HCT116 (cell line): ENCODE results near the gene CTNNB1. TPM values are rescaled to one million over a fixed set of nuclear protein-coding genes. Genes with fewer than 3 reads are reported as not detected.

ENCODE experiments used
- ATAC-seq: fragments of 200-7000 bp; cut with Tn5 transposase; 2 replicates; pipeline ENCODE4 v1.9.1; 2020; ENCODE audit warnings: mild to moderate bottlenecking, moderate library complexity
- BruUV-seq: library from RNA; stranded (reverse); fragments of 400-500 nt; replicated peaks from 2 replicates; lab custom pipeline; 2021; lab: Mats Ljungman, UMichigan
- CTCF ChIA-PET: fragments of 300-600 bp; sonication (Branson Sonifier 250); formaldehyde crosslinking; loops from one replicate; lab custom pipeline; 2021; ENCODE audit warnings: antibody characterized with exemption; lab: Charles Lee
- POLR2A ChIA-PET: fragments of 300-600, 350-600 bp; sonication (Branson Sonifier 250); formaldehyde crosslinking; loops from one replicate; lab custom pipeline; 2021; ENCODE audit warnings: antibody characterized with exemption; lab: Charles Lee
- RAD21 ChIA-PET, 2 experiments: fragments of 300-600 bp; sonication (Branson Sonifier 250); formaldehyde crosslinking; loops; one replicate each; lab custom pipeline; 2023; ENCODE audit warnings: low total read pairs in 2 of 2; ENCODE audit not compliant: uncharacterized antibody in 2 of 2, unreplicated experiment in 2 of 2, low non-redundant PET in 1 of 2; lab: Charles Lee
- DNase-seq: peaks from one replicate; pipeline ENCODE4 v3.0.0-alpha.2; 2010; ENCODE audit warnings: low read depth, low spot score
- H2AFZ ChIP-seq: fragments of 200-600 bp; shearing (Covaris generic), sonication (generic); 2 replicates; pipeline ENCODE4 v1.6.1; 2017; ENCODE audit warnings: low read depth, mixed run types, mixed read lengths, antibody characterized with exemption, low read length; ENCODE audit not compliant: poor library complexity, severe bottlenecking
- H3K27ac ChIP-seq: 2 replicates; pipeline ENCODE4 v1.5.1; 2012; ENCODE audit warnings: low read depth, low read length
- H3K27me3 ChIP-seq: fragments of 200-600 bp; sonication (generic); 2 replicates; pipeline ENCODE4 v1.6.1; 2016; ENCODE audit warnings: mixed run types, low read length, mixed read lengths; ENCODE audit not compliant: insufficient read depth
- H3K36me3 ChIP-seq, 2 experiments: fragments of 200-500 bp in 1 of 2; fragments of 200-600 bp in 1 of 2; sonication (Bioruptor generic) in 1 of 2; sonication (generic) in 1 of 2; 2 replicates each; pipeline versions ENCODE4 v1.5.1 to v1.6.1; 2014 to 2016; ENCODE audit warnings: low read length in 2 of 2, inconsistent platforms in 1 of 2, mixed read lengths in 1 of 2, mixed run types in 1 of 2; ENCODE audit not compliant: insufficient read depth in 2 of 2, control insufficient read depth in 1 of 2
- H3K4me1 ChIP-seq, 2 experiments: fragments of 200-600 bp in 1 of 2; sonication (generic) in 1 of 2; 2 replicates each; pipeline versions ENCODE4 v1.5.1 to v1.6.1; 2012 to 2017; ENCODE audit warnings: low read length in 2 of 2, inconsistent platforms in 1 of 2, mild to moderate bottlenecking in 1 of 2, mixed read lengths in 1 of 2, mixed run types in 1 of 2, moderate library complexity in 1 of 2; ENCODE audit not compliant: insufficient read depth in 2 of 2, control insufficient read depth in 1 of 2
- H3K4me2 ChIP-seq: fragments of 200-600 bp; sonication (generic); 2 replicates; pipeline ENCODE4 v1.6.1; 2017; ENCODE audit warnings: mixed run types, low read length, mixed read lengths
- H3K4me3 ChIP-seq, 2 experiments: fragments of 200-600 bp in 1 of 2; sonication (generic) in 1 of 2; replicated peaks in 1 of 2; 2 replicates each; pipeline ENCODE4 v1.5.1; 2011 to 2016; ENCODE audit warnings: low read length in 2 of 2, control low read depth in 1 of 2, low read depth in 1 of 2, mild to moderate bottlenecking in 1 of 2, mixed read lengths in 1 of 2, mixed run types in 1 of 2
- H3K79me2 ChIP-seq: fragments of 200-600 bp; sonication (generic); 2 replicates; pipeline ENCODE4 v1.6.1; 2017; ENCODE audit warnings: mild to moderate bottlenecking, mixed run types, low read length, moderate library complexity, mixed read lengths; ENCODE audit not compliant: insufficient read depth
- H3K9ac ChIP-seq: fragments of 200-600 bp; sonication (generic); 2 replicates; pipeline ENCODE4 v1.6.1; 2016; ENCODE audit warnings: low read length, mixed read lengths
- H3K9me2 ChIP-seq: fragments of 200-600 bp; sonication (generic), shearing (Covaris generic); 2 replicates; pipeline ENCODE4 v1.6.1; 2017; ENCODE audit warnings: mixed run types, mild to moderate bottlenecking, moderate library complexity; ENCODE audit not compliant: insufficient read depth
- H3K9me3 ChIP-seq, 2 experiments: fragments of 200-500 bp in 1 of 2; fragments of 200-600 bp in 1 of 2; sonication (Bioruptor generic) in 1 of 2; sonication (generic) in 1 of 2; 2 replicates each; pipeline ENCODE4 v1.6.1; 2014 to 2017; ENCODE audit warnings: low read length in 2 of 2, mixed read lengths in 2 of 2, inconsistent platforms in 1 of 2, low read depth in 1 of 2, mild to moderate bottlenecking in 1 of 2, mixed run types in 1 of 2, moderate library complexity in 1 of 2; ENCODE audit not compliant: control insufficient read depth in 1 of 2, insufficient read depth in 1 of 2
- H4K20me1 ChIP-seq: fragments of 200-600 bp; sonication (generic), shearing (Covaris generic); 2 replicates; pipeline ENCODE4 v1.6.1; 2017; ENCODE audit warnings: mixed run types, mild to moderate bottlenecking, moderate library complexity; ENCODE audit not compliant: insufficient read depth
- CBX3 ChIP-seq: IDR thresholded peaks from 2 replicates; pipeline ENCODE4 v1.6.1; 2012; ENCODE audit warnings: low read depth
- EZH2 ChIP-seq: fragments of 200-600 bp; sonication (generic); IDR thresholded peaks from 2 replicates; pipeline ENCODE4 v1.6.1; 2017; ENCODE audit warnings: antibody characterized with exemption, mixed run types
- FOSL1 ChIP-seq: IDR thresholded peaks from 2 replicates; pipeline ENCODE4 v1.6.1; 2012; ENCODE audit warnings: low read depth
- RAD21 ChIP-seq: IDR thresholded peaks from 2 replicates; pipeline ENCODE4 v1.6.1; 2012; ENCODE audit warnings: low read depth, mild to moderate bottlenecking
- SIN3A ChIP-seq: IDR thresholded peaks from 2 replicates; pipeline ENCODE4 v1.6.1; 2012; ENCODE audit warnings: low read depth
- SP1 ChIP-seq: IDR thresholded peaks from 2 replicates; pipeline ENCODE4 v1.6.1; 2012; ENCODE audit warnings: low read depth
- SRF ChIP-seq: IDR thresholded peaks from 2 replicates; pipeline ENCODE4 v1.6.1; 2012; ENCODE audit warnings: low read depth
- TCF7L2 ChIP-seq: IDR thresholded peaks from 2 replicates; pipeline ENCODE4 v1.7.0; 2011; ENCODE audit warnings: borderline replicate concordance, inconsistent platforms; ENCODE audit not compliant: insufficient read depth, insufficient read length; ENCODE audit errors: extremely low read depth
- YY1 ChIP-seq: IDR thresholded peaks from 2 replicates; pipeline ENCODE4 v1.6.1; 2011; ENCODE audit warnings: low read length, low read depth, moderate library complexity, mild to moderate bottlenecking; ENCODE audit not compliant: insufficient replicate concordance; ENCODE audit errors: extremely low read depth
- ZFX ChIP-seq: fragments of 450-650 bp; IDR thresholded peaks from 2 replicates; pipeline ENCODE4 v1.6.1; 2017
- intact Hi-C: fragments of 100-400 bp; cut with micrococcal nuclease; formaldehyde crosslinking; loops from 2 replicates; pipeline ENCODE4 v1.10.0; 2022
- total RNA-seq: library from RNA; stranded (reverse); gene quantifications from one replicate; pipeline ENCODE4 v1.2.1, GENCODE V29; 2021; ENCODE audit not compliant: unreplicated experiment
- TF ChIP-seq, protein P1 (sequence below): IDR thresholded peaks from 2 replicates; pipeline ENCODE4 v1.6.1; 2012; ENCODE audit warnings: low read depth
- TF ChIP-seq, protein P2 (sequence below): IDR thresholded peaks from 2 replicates; pipeline ENCODE4 v1.6.1; 2011; ENCODE audit warnings: mild to moderate bottlenecking, low read length, moderate library complexity; ENCODE audit not compliant: insufficient replicate concordance; ENCODE audit errors: extremely low read depth

Gene CTNNB1
- total RNA-seq, 1 experiment from 2014 or later: 265 TPM

DNA sequence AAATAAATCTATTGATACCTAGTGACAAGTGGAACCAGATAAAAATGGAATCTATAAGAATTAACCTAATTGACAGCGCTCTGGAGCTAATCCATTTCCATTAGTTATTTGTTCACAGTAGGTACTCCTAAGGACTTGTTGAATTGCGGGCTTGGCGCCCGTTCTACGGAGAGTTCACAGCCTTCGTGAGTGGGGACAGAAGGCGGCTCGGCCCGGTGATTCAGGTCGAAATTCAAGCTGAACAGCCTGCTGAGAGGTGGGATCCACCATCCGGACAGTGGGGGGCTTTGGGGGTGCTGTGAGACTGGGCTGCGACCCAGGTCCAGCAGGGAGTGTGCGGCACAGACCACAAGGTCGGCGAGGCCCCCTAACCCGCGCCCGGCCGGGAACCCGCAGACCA is 779 bp upstream of the CTNNB1 start:
- DNase-seq (no peak), ATAC-seq (no peak; the same call in 1 of the 2 replicates)
- peak overlapping the region; percentile 85 to 91 for H3K4me3 ChIP-seq
- peaks cover 26% of the 10 kb centered on the region for H4K20me1 ChIP-seq
- RAD21 ChIA-PET: no interaction called here
- no TSS peak for BruUV-seq
- peak overlapping the region; percentile 81 for H3K4me2 ChIP-seq
- H3K27me3 ChIP-seq: peaks cover 8% of the 10 kb centered on the region; the same call in 1 of the 2 replicates
- peaks cover 20 to 32% of the 10 kb centered on the region in 2 experiments for H3K4me1 ChIP-seq
- H3K9ac ChIP-seq: peak overlapping the region; percentile 91
- CTCF ChIA-PET: interaction anchor here (1.3 kb wide), 1 partner anchor 11 kb away, joined by 5 read pairs; no protein-coding TSS in a partner anchor
- H2AFZ ChIP-seq: no peak overlapping the region
- H3K9me2 ChIP-seq: no peaks in the 10 kb centered on the region
- intact Hi-C loops: no loop called here
- TF ChIP-seq CBX3 (no peak), YY1 (no peak), RAD21 (no peak), TCF7L2 (no peak), EZH2 (no peak), SP1 (no peak), SIN3A (no peak), FOSL1 (no peak), ZFX (no peak), SRF (no peak)
- TF ChIP-seq, protein P1, sequence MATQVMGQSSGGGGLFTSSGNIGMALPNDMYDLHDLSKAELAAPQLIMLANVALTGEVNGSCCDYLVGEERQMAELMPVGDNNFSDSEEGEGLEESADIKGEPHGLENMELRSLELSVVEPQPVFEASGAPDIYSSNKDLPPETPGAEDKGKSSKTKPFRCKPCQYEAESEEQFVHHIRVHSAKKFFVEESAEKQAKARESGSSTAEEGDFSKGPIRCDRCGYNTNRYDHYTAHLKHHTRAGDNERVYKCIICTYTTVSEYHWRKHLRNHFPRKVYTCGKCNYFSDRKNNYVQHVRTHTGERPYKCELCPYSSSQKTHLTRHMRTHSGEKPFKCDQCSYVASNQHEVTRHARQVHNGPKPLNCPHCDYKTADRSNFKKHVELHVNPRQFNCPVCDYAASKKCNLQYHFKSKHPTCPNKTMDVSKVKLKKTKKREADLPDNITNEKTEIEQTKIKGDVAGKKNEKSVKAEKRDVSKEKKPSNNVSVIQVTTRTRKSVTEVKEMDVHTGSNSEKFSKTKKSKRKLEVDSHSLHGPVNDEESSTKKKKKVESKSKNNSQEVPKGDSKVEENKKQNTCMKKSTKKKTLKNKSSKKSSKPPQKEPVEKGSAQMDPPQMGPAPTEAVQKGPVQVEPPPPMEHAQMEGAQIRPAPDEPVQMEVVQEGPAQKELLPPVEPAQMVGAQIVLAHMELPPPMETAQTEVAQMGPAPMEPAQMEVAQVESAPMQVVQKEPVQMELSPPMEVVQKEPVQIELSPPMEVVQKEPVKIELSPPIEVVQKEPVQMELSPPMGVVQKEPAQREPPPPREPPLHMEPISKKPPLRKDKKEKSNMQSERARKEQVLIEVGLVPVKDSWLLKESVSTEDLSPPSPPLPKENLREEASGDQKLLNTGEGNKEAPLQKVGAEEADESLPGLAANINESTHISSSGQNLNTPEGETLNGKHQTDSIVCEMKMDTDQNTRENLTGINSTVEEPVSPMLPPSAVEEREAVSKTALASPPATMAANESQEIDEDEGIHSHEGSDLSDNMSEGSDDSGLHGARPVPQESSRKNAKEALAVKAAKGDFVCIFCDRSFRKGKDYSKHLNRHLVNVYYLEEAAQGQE: no peak
- TF ChIP-seq, protein P2, sequence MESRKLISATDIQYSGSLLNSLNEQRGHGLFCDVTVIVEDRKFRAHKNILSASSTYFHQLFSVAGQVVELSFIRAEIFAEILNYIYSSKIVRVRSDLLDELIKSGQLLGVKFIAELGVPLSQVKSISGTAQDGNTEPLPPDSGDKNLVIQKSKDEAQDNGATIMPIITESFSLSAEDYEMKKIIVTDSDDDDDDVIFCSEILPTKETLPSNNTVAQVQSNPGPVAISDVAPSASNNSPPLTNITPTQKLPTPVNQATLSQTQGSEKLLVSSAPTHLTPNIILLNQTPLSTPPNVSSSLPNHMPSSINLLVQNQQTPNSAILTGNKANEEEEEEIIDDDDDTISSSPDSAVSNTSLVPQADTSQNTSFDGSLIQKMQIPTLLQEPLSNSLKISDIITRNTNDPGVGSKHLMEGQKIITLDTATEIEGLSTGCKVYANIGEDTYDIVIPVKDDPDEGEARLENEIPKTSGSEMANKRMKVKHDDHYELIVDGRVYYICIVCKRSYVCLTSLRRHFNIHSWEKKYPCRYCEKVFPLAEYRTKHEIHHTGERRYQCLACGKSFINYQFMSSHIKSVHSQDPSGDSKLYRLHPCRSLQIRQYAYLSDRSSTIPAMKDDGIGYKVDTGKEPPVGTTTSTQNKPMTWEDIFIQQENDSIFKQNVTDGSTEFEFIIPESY: no peak
- H3K79me2 ChIP-seq: peaks cover 41% of the 10 kb centered on the region
- H3K9me3 ChIP-seq: no peaks in the 10 kb centered on the region
- peak overlapping the region; percentile 90; the same call in 1 of the 2 replicates for H3K27ac ChIP-seq
- POLR2A ChIA-PET: interaction anchor here (1.2 to 2.0 kb wide), 6 partner anchors 9 to 618 kb away, joined by 3 to 13 read pairs (median 3); no protein-coding TSS in a partner anchor
- H3K36me3 ChIP-seq: no peaks in the 10 kb centered on the region
